K562 (cell line): ENCODE results near the gene KIFC3. TPM values are rescaled to one million over a fixed set of nuclear protein-coding genes. Genes with fewer than 3 reads are reported as not detected.

ENCODE experiments used
- ATAC-seq: fragments of 200-7000 bp; cut with Tn5 transposase; 3 replicates; pipeline ENCODE4 v1.9.1; 2020; ENCODE audit warnings: moderate library complexity
- BruUV-seq: library from RNA; stranded (reverse); fragments of 400-500 nt; replicated peaks from 2 replicates; lab custom pipeline; 2021; lab: Mats Ljungman, UMichigan
- CTCF ChIA-PET: fragments of 300-600 bp; formaldehyde crosslinking; extraction: SDS; loops from one replicate; lab custom pipeline; 2021; ENCODE audit warnings: low intra/inter-chr PET ratio; lab: Yijun Ruan, JAX
- POLR2A ChIA-PET: fragments of 300-600, 350-650 bp; sonication (Branson Sonifier 250); formaldehyde crosslinking; extraction: SDS; loops from one replicate; lab custom pipeline; 2021; ENCODE audit warnings: antibody characterized with exemption, inconsistent platforms; lab: Yijun Ruan, JAX
- DNase-seq, 4 experiments: peaks; one replicate each; pipeline versions ENCODE4 v3.0.0 to v3.0.0-alpha.2; 2011 to 2018; ENCODE audit warnings: low spot score in 3 of 4, mixed read lengths in 3 of 4; ENCODE audit errors: extremely low read depth in 1 of 4
- FAIRE-seq: peaks from 2 replicates; lab custom pipeline; 2011; peaks lifted over from hg19 to GRCh38; lab: Jason Lieb, UNC
- H2AFZ ChIP-seq: 2 replicates; pipeline ENCODE4 v1.6.0; 2011; ENCODE audit warnings: low read depth, low read length, control low read depth, inconsistent platforms
- H3K27ac ChIP-seq: fragments of 200-600 bp; 3 replicates; pipeline ENCODE4 v1.8.0; 2011; ENCODE audit warnings: low read depth, mild to moderate bottlenecking, control low read depth, inconsistent platforms, low read length, moderate library complexity, mixed read lengths; ENCODE audit errors: extremely low read depth
- H3K27me3 ChIP-seq, 2 experiments: fragments of 300-600 bp in 1 of 2; 2 replicates in 1 of 2; 3 replicates in 1 of 2; pipeline versions ENCODE4 v1.6.0 to v1.8.0; 2011; ENCODE audit warnings: inconsistent platforms in 2 of 2, low read length in 2 of 2, mild to moderate bottlenecking in 1 of 2, mixed read lengths in 1 of 2, moderate library complexity in 1 of 2; ENCODE audit not compliant: control insufficient read depth in 2 of 2, insufficient read depth in 2 of 2
- H3K36me3 ChIP-seq: fragments of 300-600 bp; 3 replicates; pipeline ENCODE4 v1.8.0; 2011; ENCODE audit warnings: mild to moderate bottlenecking, low read length, inconsistent platforms; ENCODE audit not compliant: control insufficient read depth, insufficient read depth
- H3K4me1 ChIP-seq, 2 experiments: fragments of 200-600 bp in 1 of 2; replicated peaks in 1 of 2; 2 replicates in 1 of 2; 3 replicates in 1 of 2; pipeline versions ENCODE4 v1.5.1 to v1.8.0; 2011; ENCODE audit warnings: inconsistent platforms in 2 of 2, low read length in 2 of 2, mild to moderate bottlenecking in 1 of 2, mixed read lengths in 1 of 2, moderate library complexity in 1 of 2; ENCODE audit not compliant: control insufficient read depth in 2 of 2, insufficient read depth in 2 of 2
- H3K4me2 ChIP-seq: 2 replicates; pipeline ENCODE4 v1.6.1; 2011; ENCODE audit warnings: low read length, control low read depth, inconsistent platforms, mixed read lengths; ENCODE audit not compliant: insufficient read depth
- H3K4me3 ChIP-seq: fragments of 200-600 bp; sonication (generic), shearing (Covaris generic); 2 replicates; pipeline ENCODE4 v1.5.1; 2016; ENCODE audit warnings: control low read depth, inconsistent platforms
- H3K79me2 ChIP-seq: fragments of 200-600 bp; 3 replicates; pipeline ENCODE4 v1.8.0; 2011; ENCODE audit warnings: low read length, inconsistent platforms; ENCODE audit not compliant: control insufficient read depth, insufficient read depth
- H3K9ac ChIP-seq, 2 experiments: 2 replicates each; pipeline versions ENCODE4 v1.6.0 to v1.6.1; 2011; ENCODE audit warnings: low read depth in 2 of 2, low read length in 2 of 2, control low read depth in 1 of 2, inconsistent platforms in 1 of 2, mild to moderate bottlenecking in 1 of 2, mixed read lengths in 1 of 2; ENCODE audit not compliant: insufficient read depth in 1 of 2
- H3K9me1 ChIP-seq: one replicate; pipeline ENCODE4 v1.6.0; 2011; ENCODE audit warnings: inconsistent platforms, mild to moderate bottlenecking, low read length, moderate library complexity; ENCODE audit not compliant: control insufficient read depth, insufficient read depth
- H3K9me3 ChIP-seq: replicated peaks from 2 replicates; pipeline ENCODE4 v1.5.1; 2011; ENCODE audit warnings: low read depth, low read length, inconsistent platforms; ENCODE audit not compliant: control insufficient read depth, insufficient read depth
- H4K20me1 ChIP-seq: replicated peaks from 2 replicates; pipeline ENCODE4 v1.6.1; 2011; ENCODE audit warnings: low read length, inconsistent platforms, mixed read lengths; ENCODE audit not compliant: control insufficient read depth, insufficient read depth
- CTCF ChIP-seq, 3 experiments: IDR thresholded peaks in 2 of 3; conservative IDR thresholded peaks in 1 of 3; 2 replicates each; pipeline ENCODE4 v1.5.1; 2011 to 2012; ENCODE audit warnings: low read length in 3 of 3, mild to moderate bottlenecking in 3 of 3, control low read depth in 2 of 3, improper control_type of control experiment in 1 of 3, inconsistent platforms in 1 of 3, low read depth in 1 of 3, mixed read lengths in 1 of 3, moderate library complexity in 1 of 3; ENCODE audit not compliant: insufficient read depth in 2 of 3
- ELK1 ChIP-seq: sonication (generic); formaldehyde crosslinking; IDR thresholded peaks from 2 replicates; pipeline ENCODE4 v1.8.1; 2022; ENCODE audit warnings: missing genetic modification reagents
- HMGN3 ChIP-seq: IDR thresholded peaks from 2 replicates; pipeline ENCODE4 v1.6.1; 2011; ENCODE audit warnings: borderline replicate concordance, low read depth, mild to moderate bottlenecking, mixed read lengths, low read length; ENCODE audit not compliant: insufficient read length; ENCODE audit errors: extremely low read depth
- KDM2B ChIP-seq: fragments of 250-450 bp; sonication (Bioruptor Pico); IDR thresholded peaks from 2 replicates; pipeline ENCODE4 v1.8.0; 2021; ENCODE audit warnings: mild to moderate bottlenecking, moderate library complexity
- SIRT6 ChIP-seq: IDR thresholded peaks from one replicate; pipeline ENCODE4 v1.6.1; 2012; ENCODE audit warnings: low read depth, mild to moderate bottlenecking, control low read depth, inconsistent platforms, low read length, moderate library complexity
- SMC3 ChIP-seq: conservative IDR thresholded peaks from 2 replicates; pipeline ENCODE4 v1.6.1; 2011; ENCODE audit warnings: low read depth, low read length, improper control_type of control experiment; ENCODE audit not compliant: insufficient read depth
- TOE1 ChIP-seq, 2 experiments: fragments of 450-650 bp in 1 of 2; sonication (generic) in 1 of 2; formaldehyde crosslinking in 1 of 2; IDR thresholded peaks; 2 replicates each; pipeline versions ENCODE4 v1.7.1 to v1.8.0; 2016 to 2022; ENCODE audit warnings: borderline replicate concordance in 2 of 2, mild to moderate bottlenecking in 2 of 2, antibody characterized with exemption in 1 of 2, inconsistent platforms in 1 of 2, low read depth in 1 of 2, missing genetic modification reagents in 1 of 2, moderate library complexity in 1 of 2
- U2AF1 ChIP-seq: fragments of 200-400 bp; formaldehyde crosslinking; optimal IDR thresholded peaks from 2 replicates; pipeline ENCODE3; 2017; ENCODE audit warnings: mild to moderate bottlenecking, low read depth, low read length, moderate library complexity
- ZZZ3 ChIP-seq: fragments of 450-650 bp; IDR thresholded peaks from 2 replicates; pipeline ENCODE4 v1.6.1; 2016; ENCODE audit warnings: antibody characterized with exemption, mild to moderate bottlenecking, moderate library complexity
- WGBS: fragments of 100-300 bp; shearing (Covaris generic); methylation state at CpG from one replicate; pipeline ENCODE4 v1.1.6; 2016; ENCODE audit warnings: low coverage, mixed read lengths; ENCODE audit not compliant: insufficient coverage; ENCODE audit errors: missing lambda C conversion rate; 5-methylcytosine and 5-hydroxymethylcytosine counted together
- in situ Hi-C: fragments of 300-500 bp; cut with MboI; formaldehyde crosslinking; loops from 4 replicates; pipeline ENCODE4 v1.15.0; 2018; ENCODE audit warnings: inconsistent platforms, mixed read lengths
- intact Hi-C: fragments of 100-400 bp; cut with micrococcal nuclease; formaldehyde crosslinking; loops from 2 replicates; pipeline ENCODE4 v1.14.2; 2022
- polyA plus RNA-seq, 8 experiments: library from polyadenylated mRNA; depleted of rRNA in 4 of 8; stranded (reverse) in 5 of 8; unstranded in 3 of 8; fragments of >200 nt; fragmentation: Nextera tagmentation in 2 of 8; fragmentation: Illumina TruSeq in 1 of 8; extraction: Ambion mirVana in 2 of 8; extraction: Trizol in 1 of 8; gene quantifications; 2 replicates each; pipeline versions ENCODE4 v1.2.1 to v1.2.3, GENCODE V29; 2011 to 2014; ENCODE audit warnings: inconsistent platforms in 1 of 8, missing spikeins in 1 of 8
- total RNA-seq, 7 experiments: library from RNA; depleted of rRNA in 6 of 7; stranded (reverse); fragments of >200 nt in 6 of 7; fragmentation: Illumina TruSeq in 2 of 7; extraction: Trizol in 2 of 7; gene quantifications; 2 replicates each; pipeline versions ENCODE4 v1.2.1 to v1.2.3, GENCODE V29; 2011 to 2021; ENCODE audit warnings: low replicate concordance in 1 of 7
- TF ChIP-seq, protein P1 (sequence below): fragments of 250-450 bp; sonication (Bioruptor Pico); IDR thresholded peaks from 2 replicates; pipeline ENCODE4 v1.5.0; 2022; ENCODE audit warnings: mild to moderate bottlenecking
- TF ChIP-seq, protein P2 (sequence below): sonication (generic); formaldehyde crosslinking; IDR thresholded peaks from 2 replicates; pipeline ENCODE4 v1.9.0; 2022; ENCODE audit warnings: mild to moderate bottlenecking, missing genetic modification reagents

KIFC3 gene
- total and polyA plus RNA-seq, 9 of the 15 experiments (the other 6 are each of a cell fraction or from before 2014, with no cell fraction given): 0.23 to 105 (median 26.2) TPM

- no peaks in the 10 kb centered on the region for H3K79me2 ChIP-seq
- H2AFZ ChIP-seq: no peak overlapping the region
- no peaks in the 10 kb centered on the region for H3K9me3 ChIP-seq
- peaks cover 49% of the 10 kb centered on the region; the same call in 2 of the 3 replicates for H3K36me3 ChIP-seq
- H3K4me1 ChIP-seq: peaks cover 0 to 3% of the 10 kb centered on the region in 2 experiments; a peak in 1 of 5 replicates
- ATAC-seq (peak; percentile 79), DNase-seq (peak in 1 of 4 experiments; percentile 23), FAIRE-seq (no peak)
- H3K9ac ChIP-seq: no peak overlapping the region
- CTCF ChIA-PET: no interaction called here
- no peak overlapping the region for H3K4me3 ChIP-seq
- intact Hi-C loops (no loop called here), in situ Hi-C loops (no loop called here)
- POLR2A ChIA-PET: no interaction called here
- 79% methylated on average over 19 of the region's 23 CpGs for WGBS
- H3K27me3 ChIP-seq: no peaks in the 10 kb centered on the region
- no peaks in the 10 kb centered on the region for H4K20me1 ChIP-seq
- H3K27ac ChIP-seq: no peak overlapping the region
- H3K9me1 ChIP-seq: no peaks in the 10 kb centered on the region
- H3K4me2 ChIP-seq: no peak overlapping the region
- BruUV-seq: no TSS peak
- TF ChIP-seq SIRT6: no peak
- TF ChIP-seq SMC3: 0 out of 2 replicates have a peak, but pooled peaks have one; percentile 19
- peak; percentile 31 to 86 (median 55); a peak in 4 of 6 replicates for TF ChIP-seq CTCF (IDR thresholded peaks at IDR 0.05 in 2 of 3, conservative IDR thresholded peaks at IDR 0.05 in 1 of 3; ENCODE audit: insufficient read depth in 2 of 3, low read depth in 1 of 3, low read length in 3 of 3)
- no peak for TF ChIP-seq U2AF1
- no peak for TF ChIP-seq ZZZ3
- TF ChIP-seq HMGN3: no peak
- TF ChIP-seq TOE1 (IDR thresholded peaks at IDR 0.05; ENCODE audit: borderline replicate concordance): no peak
- no peak for TF ChIP-seq TOE1 (CRISPR knock-in tag; IDR thresholded peaks at IDR 0.05; ENCODE audit: borderline replicate concordance, low read depth)
- TF ChIP-seq KDM2B (CRISPR knock-in tag): no peak
- TF ChIP-seq, protein P1, sequence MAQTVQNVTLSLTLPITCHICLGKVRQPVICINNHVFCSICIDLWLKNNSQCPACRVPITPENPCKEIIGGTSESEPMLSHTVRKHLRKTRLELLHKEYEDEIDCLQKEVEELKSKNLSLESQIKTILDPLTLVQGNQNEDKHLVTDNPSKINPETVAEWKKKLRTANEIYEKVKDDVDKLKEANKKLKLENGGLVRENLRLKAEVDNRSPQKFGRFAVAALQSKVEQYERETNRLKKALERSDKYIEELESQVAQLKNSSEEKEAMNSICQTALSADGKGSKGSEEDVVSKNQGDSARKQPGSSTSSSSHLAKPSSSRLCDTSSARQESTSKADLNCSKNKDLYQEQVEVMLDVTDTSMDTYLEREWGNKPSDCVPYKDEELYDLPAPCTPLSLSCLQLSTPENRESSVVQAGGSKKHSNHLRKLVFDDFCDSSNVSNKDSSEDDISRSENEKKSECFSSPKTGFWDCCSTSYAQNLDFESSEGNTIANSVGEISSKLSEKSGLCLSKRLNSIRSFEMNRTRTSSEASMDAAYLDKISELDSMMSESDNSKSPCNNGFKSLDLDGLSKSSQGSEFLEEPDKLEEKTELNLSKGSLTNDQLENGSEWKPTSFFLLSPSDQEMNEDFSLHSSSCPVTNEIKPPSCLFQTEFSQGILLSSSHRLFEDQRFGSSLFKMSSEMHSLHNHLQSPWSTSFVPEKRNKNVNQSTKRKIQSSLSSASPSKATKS: no peak
- TF ChIP-seq, protein P2, sequence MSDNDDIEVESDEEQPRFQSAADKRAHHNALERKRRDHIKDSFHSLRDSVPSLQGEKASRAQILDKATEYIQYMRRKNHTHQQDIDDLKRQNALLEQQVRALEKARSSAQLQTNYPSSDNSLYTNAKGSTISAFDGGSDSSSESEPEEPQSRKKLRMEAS (CRISPR knock-in tag): no peak
- no peak for TF ChIP-seq ELK1 (CRISPR knock-in tag)
Observed at GRCh38 chr16:57775661-57776469, 26.4 kb downstream of the KIFC3 start.
